GM23248 (cell line): ENCODE data around the gene COL19A1. TPM values are rescaled to one million over a fixed set of nuclear protein-coding genes. Genes with fewer than 3 reads are reported as not detected.

Source experiments
- DNase-seq: peaks from one replicate; pipeline ENCODE4 v3.0.0-alpha.2; 2015
- H2AFZ ChIP-seq: fragments of 200-600 bp; sonication (generic); 2 replicates; pipeline ENCODE4 v1.6.1; 2016; ENCODE audit warnings: antibody characterized with exemption
- H3F3A ChIP-seq: fragments of 200-600 bp; sonication (generic); 2 replicates; pipeline ENCODE4 v1.6.1; 2016; ENCODE audit warnings: mild to moderate bottlenecking, antibody characterized with exemption, mixed run types; ENCODE audit not compliant: insufficient read depth
- H3K27ac ChIP-seq: fragments of 200-600 bp; sonication (generic); 2 replicates; pipeline ENCODE4 v1.5.1; 2016; ENCODE audit warnings: mild to moderate bottlenecking
- H3K27me3 ChIP-seq: fragments of 200-600 bp; sonication (generic); replicated peaks from 2 replicates; pipeline ENCODE4 v1.6.1; 2016; ENCODE audit warnings: mild to moderate bottlenecking; ENCODE audit not compliant: insufficient read depth
- H3K36me3 ChIP-seq: fragments of 200-600 bp; sonication (generic); 2 replicates; pipeline ENCODE4 v1.6.1; 2016; ENCODE audit warnings: low read depth, mild to moderate bottlenecking
- H3K4me1 ChIP-seq: fragments of 200-600 bp; sonication (generic); 2 replicates; pipeline ENCODE4 v1.6.1; 2016; ENCODE audit warnings: mild to moderate bottlenecking; ENCODE audit not compliant: insufficient read depth
- H3K4me2 ChIP-seq: fragments of 200-600 bp; sonication (generic); one replicate; pipeline ENCODE4 v1.6.1; 2016; ENCODE audit warnings: mild to moderate bottlenecking; ENCODE audit not compliant: unreplicated experiment
- H3K4me3 ChIP-seq: fragments of 200-600 bp; sonication (generic); 2 replicates; pipeline ENCODE4 v1.5.1; 2016; ENCODE audit warnings: mild to moderate bottlenecking
- H3K79me2 ChIP-seq: fragments of 200-600 bp; sonication (generic); 2 replicates; pipeline ENCODE4 v1.6.1; 2016; ENCODE audit warnings: mild to moderate bottlenecking; ENCODE audit not compliant: insufficient read depth
- H3K9ac ChIP-seq: fragments of 200-600 bp; sonication (generic); 2 replicates; pipeline ENCODE4 v1.6.1; 2016; ENCODE audit warnings: mild to moderate bottlenecking
- H3K9me2 ChIP-seq: fragments of 200-600 bp; sonication (generic); 2 replicates; pipeline ENCODE4 v1.6.1; 2016; ENCODE audit warnings: mixed run types, mild to moderate bottlenecking, moderate library complexity; ENCODE audit not compliant: insufficient read depth
- H3K9me3 ChIP-seq: fragments of 200-600 bp; sonication (generic); one replicate; pipeline ENCODE4 v1.6.1; 2017; ENCODE audit warnings: low read depth
- H4K20me1 ChIP-seq: fragments of 200-600 bp; sonication (generic); 2 replicates; pipeline ENCODE4 v1.6.0; 2016; ENCODE audit not compliant: insufficient read depth
- EZH2 ChIP-seq: fragments of 200-600 bp; sonication (generic); IDR thresholded peaks from 2 replicates; pipeline ENCODE4 v1.6.1; 2018; ENCODE audit warnings: antibody characterized with exemption, mild to moderate bottlenecking; ENCODE audit not compliant: insufficient read depth, poor library complexity, severe bottlenecking
- EZH2phosphoT487 ChIP-seq: fragments of 200-600 bp; sonication (generic); IDR thresholded peaks from 2 replicates; pipeline ENCODE4 v1.6.1; 2018; ENCODE audit warnings: antibody characterized with exemption, moderate library complexity, mild to moderate bottlenecking, low read depth; ENCODE audit not compliant: insufficient read depth
- WGBS, 2 experiments: methylation state at CpG; one replicate each; pipeline ENCODE4 v1.1.6; 2015 to 2017; ENCODE audit warnings: low lambda C conversion rate in 2 of 2, low coverage in 1 of 2; ENCODE audit errors: missing lambda C conversion rate in 2 of 2; 5-methylcytosine and 5-hydroxymethylcytosine counted together
- in situ Hi-C: fragments of 300-500 bp; cut with MboI; formaldehyde crosslinking; loops from 2 replicates; pipeline ENCODE4 v1.15.0; 2020
- polyA plus RNA-seq: library from polyadenylated mRNA; unstranded; fragments of >200 nt; fragmentation: Nextera tagmentation; extraction: Ambion mirVana; gene quantifications from 2 replicates; pipeline ENCODE4 v1.2.1, GENCODE V29; 2016
- total RNA-seq: library from RNA; depleted of rRNA; stranded (reverse); fragments of >200 nt; shearing (Covaris generic); gene quantifications from 2 replicates; pipeline ENCODE4 v1.2.3, GENCODE V29; 2014

COL19A1 gene
- total and polyA plus RNA-seq, 2 experiments from 2014 or later = not detected

- Histone ChIP-seq H3K79me2 (no peaks in the 10 kb centered on the region), H3K27me3 (peaks cover 24% of the 10 kb centered on the region), H3F3A (no peaks in the 10 kb centered on the region), H3K9ac (0 out of 2 replicates have a peak overlapping the region, but pooled peaks have one; percentile 28), H3K4me2 (peak overlapping the region; percentile 79), H3K9me2 (no peaks in the 10 kb centered on the region), H2AFZ (peak overlapping the region; percentile 73), H4K20me1 (no peaks in the 10 kb centered on the region), H3K4me3 (peak overlapping the region; percentile 70), H3K36me3 (no peaks in the 10 kb centered on the region), H3K9me3 (no peaks in the 10 kb centered on the region), H3K4me1 (peaks cover 3% of the 10 kb centered on the region; the same call in 1 of the 2 replicates), H3K27ac (no peak overlapping the region)
- TF ChIP-seq EZH2phosphoT487 (no peak), EZH2 (no peak)
- in situ Hi-C loops = no loop called here
- 0 to 1% methylated on average over 56 to 80 of the region's 80 CpGs for WGBS, 2 experiments
- peak; percentile 66 for DNase-seq
These were observed 648 bp downstream of the COL19A1 start for GRCh38 chr6:69866770-69867638.

DNA sequence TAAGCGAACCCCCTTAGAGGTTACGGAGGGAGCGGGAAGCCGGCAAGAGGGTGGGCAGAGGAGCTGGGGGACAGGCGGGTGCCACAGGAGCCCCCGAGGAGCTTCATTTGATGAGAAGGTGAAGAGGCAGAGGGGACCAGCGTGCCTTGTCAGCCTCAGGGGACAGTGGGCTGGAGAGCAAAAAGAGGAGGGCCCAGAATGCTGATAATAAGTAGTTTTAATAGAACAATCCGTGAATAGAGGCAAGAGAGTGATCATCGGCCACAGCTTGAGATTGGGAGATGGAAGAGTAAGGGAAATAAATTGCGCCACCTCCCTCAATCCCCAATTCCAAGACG is 1.3 kb downstream of the COL19A1 start:
- Histone ChIP-seq H2AFZ (peak overlapping the region; percentile 73), H4K20me1 (no peaks in the 10 kb centered on the region), H3K4me2 (peak overlapping the region; percentile 79), H3K9me3 (no peaks in the 10 kb centered on the region), H3F3A (no peaks in the 10 kb centered on the region), H3K9ac (0 out of 2 replicates have a peak overlapping the region, but pooled peaks have one; percentile 28), H3K27me3 (peaks cover 24% of the 10 kb centered on the region), H3K79me2 (no peaks in the 10 kb centered on the region), H3K4me1 (peaks cover 3% of the 10 kb centered on the region; the same call in 1 of the 2 replicates), H3K4me3 (peak overlapping the region; percentile 70), H3K9me2 (no peaks in the 10 kb centered on the region), H3K36me3 (no peaks in the 10 kb centered on the region), H3K27ac (no peak overlapping the region)
- peak; percentile 24 for DNase-seq
- in situ Hi-C loops = no loop called here
- TF ChIP-seq EZH2phosphoT487 = no peak
- TF ChIP-seq EZH2 = peak; percentile 90
- 1 to 2% methylated on average over 11 of the region's 11 CpGs for WGBS, 2 experiments

DNA sequence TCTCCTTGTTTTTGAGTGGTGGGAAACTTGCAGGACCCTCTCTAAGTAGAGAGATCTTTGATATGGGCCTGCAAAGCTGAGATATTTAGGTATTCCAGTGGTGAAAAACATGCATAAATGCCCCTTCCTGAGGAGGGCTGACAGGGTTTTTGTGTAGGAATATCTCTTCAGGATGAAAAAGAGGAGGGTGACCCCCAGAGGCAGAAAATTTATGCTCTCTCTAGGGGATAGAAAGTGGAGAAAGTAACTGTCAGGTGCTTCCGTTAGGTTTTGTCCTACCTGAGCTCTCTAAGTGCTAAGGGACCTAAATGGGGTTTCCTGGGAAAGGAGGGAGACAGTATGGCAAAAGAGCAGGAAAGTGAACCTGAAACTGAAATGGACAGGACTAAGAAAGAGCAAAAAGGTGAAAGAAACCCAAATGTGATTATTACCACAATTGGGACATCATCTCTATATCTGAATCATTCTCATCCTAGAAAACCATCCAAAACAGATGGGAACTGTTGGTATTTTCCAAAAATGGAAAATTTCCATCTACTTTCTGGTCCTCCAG is 2.0 kb downstream of the COL19A1 start:
- no peak overlapping the region for H2AFZ ChIP-seq
- H4K20me1 ChIP-seq = no peaks in the 10 kb centered on the region
- H3K9me3 ChIP-seq = no peaks in the 10 kb centered on the region
- no peaks in the 10 kb centered on the region for H3K9me2 ChIP-seq
- no peak for DNase-seq
- no peaks in the 10 kb centered on the region for H3K36me3 ChIP-seq
- no peaks in the 10 kb centered on the region for H3F3A ChIP-seq
- in situ Hi-C loops = no loop called here
- H3K79me2 ChIP-seq = no peaks in the 10 kb centered on the region
- H3K4me2 ChIP-seq = no peak overlapping the region
- H3K27me3 ChIP-seq = peaks cover 24% of the 10 kb centered on the region
- no peak for TF ChIP-seq EZH2
- no peak for TF ChIP-seq EZH2phosphoT487
- 92 to 100% methylated on average over 1 of the region's 1 CpG for WGBS, 2 experiments
- H3K4me1 ChIP-seq = peaks cover 3% of the 10 kb centered on the region; the same call in 1 of the 2 replicates
- no peak overlapping the region for H3K27ac ChIP-seq
- no peak overlapping the region for H3K9ac ChIP-seq
- no peak overlapping the region for H3K4me3 ChIP-seq

- DNase-seq = no peak
- no peak overlapping the region for H3K4me2 ChIP-seq
- TF ChIP-seq EZH2 (no peak), EZH2phosphoT487 (no peak)
- H3K27ac ChIP-seq = no peak overlapping the region
- peaks cover 24% of the 10 kb centered on the region for H3K27me3 ChIP-seq
- no peaks in the 10 kb centered on the region for H3K36me3 ChIP-seq
- H3F3A ChIP-seq = no peaks in the 10 kb centered on the region
- H3K4me1 ChIP-seq = peaks cover 3% of the 10 kb centered on the region; the same call in 1 of the 2 replicates
- no peak overlapping the region for H3K9ac ChIP-seq
- no peaks in the 10 kb centered on the region for H3K9me2 ChIP-seq
- 91 to 100% methylated on average over 1 of the region's 1 CpG for WGBS, 2 experiments
- no peak overlapping the region for H2AFZ ChIP-seq
- H3K4me3 ChIP-seq = no peak overlapping the region
- in situ Hi-C loops = no loop called here
- H3K79me2 ChIP-seq = no peaks in the 10 kb centered on the region
- H3K9me3 ChIP-seq = no peaks in the 10 kb centered on the region
- no peaks in the 10 kb centered on the region for H4K20me1 ChIP-seq
These were observed 2.6 kb downstream of the COL19A1 start for GRCh38 chr6:69868961-69869360.
